Glutamatergic neuron (in vitro differentiated cells): Measurements from ENCODE around the gene DYDC1. TPM values are rescaled to one million over a fixed set of nuclear protein-coding genes. Genes with fewer than 3 reads are reported as not detected.

Experiments
- DNase-seq: peaks from one replicate; pipeline ENCODE4 v3.0.0; 2022
- H3K27ac Mint-ChIP-seq: one replicate; pipeline ENCODE4 v1.8.0; 2020; ENCODE audit warnings: mild to moderate bottlenecking, mixed read lengths, inconsistent platforms; ENCODE audit not compliant: unreplicated experiment
- H3K27me3 Mint-ChIP-seq: one replicate; pipeline ENCODE4 v1.8.0; 2020; ENCODE audit warnings: mild to moderate bottlenecking, moderate library complexity, mixed read lengths, inconsistent platforms; ENCODE audit not compliant: unreplicated experiment
- H3K36me3 Mint-ChIP-seq: one replicate; pipeline ENCODE4 v1.8.0; 2020; ENCODE audit warnings: mild to moderate bottlenecking, mixed read lengths, inconsistent platforms; ENCODE audit not compliant: unreplicated experiment
- H3K4me1 Mint-ChIP-seq: one replicate; pipeline ENCODE4 v1.8.0; 2020; ENCODE audit warnings: mild to moderate bottlenecking, low read depth, mixed read lengths, inconsistent platforms; ENCODE audit not compliant: unreplicated experiment
- H3K4me3 Mint-ChIP-seq: one replicate; pipeline ENCODE4 v1.8.0; 2020; ENCODE audit warnings: mild to moderate bottlenecking, mixed read lengths, inconsistent platforms; ENCODE audit not compliant: unreplicated experiment
- H3K9me3 Mint-ChIP-seq: one replicate; pipeline ENCODE4 v1.8.0; 2020; ENCODE audit warnings: mild to moderate bottlenecking, moderate library complexity, mixed read lengths, inconsistent platforms; ENCODE audit not compliant: unreplicated experiment
- CTCF ChIP-seq: fragments of 200-600 bp; sonication (generic); IDR thresholded peaks from one replicate; pipeline ENCODE4 v1.5.0; 2021; ENCODE audit not compliant: partially characterized antibody, unreplicated experiment
- total RNA-seq: library from RNA; stranded (reverse); fragmentation: NEBNext Ultra II Directional; extraction: Animal tissue kit (Norgen Biotek cat#: 25700); gene quantifications from one replicate; pipeline ENCODE4 v1.2.1, GENCODE V29; 2021; ENCODE audit not compliant: unreplicated experiment

DYDC1 gene
- total RNA-seq, 1 donor from 2014 or later, result not detected

- Mint-ChIP-seq H3K36me3 (no peaks in the 10 kb centered on the region), H3K4me3 (no peak overlapping the region), H3K9me3 (peaks cover 3% of the 10 kb centered on the region), H3K27me3 (peaks cover 4% of the 10 kb centered on the region), H3K4me1 (peaks cover 10% of the 10 kb centered on the region), H3K27ac (peak overlapping the region; percentile 48)
- no peak for TF ChIP-seq CTCF
- no peak for DNase-seq
Observed at GRCh38 chr10:80397014-80397413, 40.5 kb upstream of the DYDC1 start.

GRCh38 chr10:80394358-80394916 is 37.9 kb upstream of the DYDC1 start:
- H3K36me3 Mint-ChIP-seq, result no peaks in the 10 kb centered on the region
- H3K27ac Mint-ChIP-seq, result no peak overlapping the region

GRCh38 chr10:80392250-80392649 is 35.7 kb upstream of the DYDC1 start:
- DNase-seq, result no peak
- Mint-ChIP-seq H3K9me3 (peaks cover 3% of the 10 kb centered on the region), H3K36me3 (no peaks in the 10 kb centered on the region), H3K4me1 (peaks cover 5% of the 10 kb centered on the region), H3K27ac (no peak overlapping the region), H3K27me3 (no peaks in the 10 kb centered on the region), H3K4me3 (no peak overlapping the region)
- TF ChIP-seq CTCF, result no peak

More at GRCh38 chr10:80394358-80394916, 37.9 kb upstream of the DYDC1 start:
- H3K27me3 Mint-ChIP-seq, result peaks cover 3% of the 10 kb centered on the region
- H3K4me3 Mint-ChIP-seq, result no peak overlapping the region
- no peak for DNase-seq
- no peak for TF ChIP-seq CTCF
- peaks cover 6% of the 10 kb centered on the region for H3K4me1 Mint-ChIP-seq
- peaks cover 3% of the 10 kb centered on the region for H3K9me3 Mint-ChIP-seq

GRCh38 chr10:80390740-80391139 is 34.2 kb upstream of the DYDC1 start:
- H3K27me3 Mint-ChIP-seq, result no peaks in the 10 kb centered on the region

More at GRCh38 chr10:80390740-80391139, 34.2 kb upstream of the DYDC1 start:
- TF ChIP-seq CTCF, result no peak
- no peak overlapping the region for H3K27ac Mint-ChIP-seq
- H3K4me3 Mint-ChIP-seq, result no peak overlapping the region
- no peak for DNase-seq
- H3K4me1 Mint-ChIP-seq, result no peaks in the 10 kb centered on the region
- no peaks in the 10 kb centered on the region for H3K36me3 Mint-ChIP-seq
- no peaks in the 10 kb centered on the region for H3K9me3 Mint-ChIP-seq
